Endothelial cell of umbilical vein (primary cell): Measurements from ENCODE around the gene LLCFC1. TPM values are rescaled to one million over a fixed set of nuclear protein-coding genes. Genes with fewer than 3 reads are reported as not detected.

Experiments
- Bru-seq: library from RNA; stranded (reverse); fragments of 400-500 nt; gene quantifications from one replicate; lab custom pipeline; 2021; lab: Mats Ljungman, UMichigan
- BruChase-seq, 2 experiments: library from RNA; stranded (reverse); fragments of 400-500 nt; gene quantifications; one replicate each; lab custom pipeline; 2021; lab: Mats Ljungman, UMichigan
- BruUV-seq: library from RNA; stranded (reverse); fragments of 400-500 nt; replicated peaks from 2 replicates; lab custom pipeline; 2021; lab: Mats Ljungman, UMichigan
- CTCF ChIA-PET: fragments of 300-600, 350-600 bp; sonication (Branson Sonifier 250); formaldehyde crosslinking; loops from one replicate; lab custom pipeline; 2021; ENCODE audit warnings: antibody characterized with exemption, inconsistent platforms; lab: Charles Lee
- POLR2A ChIA-PET: fragments of 300-600, 350-600 bp; sonication (Branson Sonifier 250); formaldehyde crosslinking; loops from one replicate; lab custom pipeline; 2021; ENCODE audit warnings: antibody characterized with exemption, inconsistent platforms; lab: Charles Lee
- DNase-seq: peaks from one replicate; pipeline ENCODE4 v3.0.0-alpha.2; 2011; ENCODE audit warnings: low read depth, low spot score
- FAIRE-seq: peaks from 2 replicates; lab custom pipeline; 2011; peaks lifted over from hg19 to GRCh38; lab: Jason Lieb, UNC
- H2AFZ ChIP-seq: 2 replicates; pipeline ENCODE4 v1.6.0; 2012; ENCODE audit warnings: low read depth, low read length, control low read depth, inconsistent platforms
- H3K27ac ChIP-seq: 2 replicates; pipeline ENCODE4 v1.5.1; 2011; ENCODE audit warnings: low read depth, mild to moderate bottlenecking, control low read depth, low read length, moderate library complexity; ENCODE audit not compliant: insufficient read depth
- H3K27me3 ChIP-seq, 2 experiments: 2 replicates each; pipeline versions ENCODE4 v1.6.0 to v1.6.1; 2011; ENCODE audit warnings: low read length in 2 of 2, mixed read lengths in 1 of 2; ENCODE audit not compliant: control insufficient read depth in 2 of 2, insufficient read depth in 2 of 2
- H3K36me3 ChIP-seq, 2 experiments: 2 replicates in 1 of 2; 3 replicates in 1 of 2; pipeline ENCODE4 v1.5.1; 2011; ENCODE audit warnings: low read length in 2 of 2, mild to moderate bottlenecking in 1 of 2, moderate library complexity in 1 of 2; ENCODE audit not compliant: control insufficient read depth in 2 of 2, insufficient read depth in 2 of 2; ENCODE audit errors: extremely low read depth in 1 of 2
- H3K4me1 ChIP-seq: 3 replicates; pipeline ENCODE4 v1.5.1; 2011; ENCODE audit warnings: mild to moderate bottlenecking, low read length; ENCODE audit not compliant: control insufficient read depth, insufficient read depth; ENCODE audit errors: extremely low read depth
- H3K4me2 ChIP-seq: 2 replicates; pipeline ENCODE4 v1.6.1; 2011; ENCODE audit warnings: low read length, control low read depth, mixed read lengths; ENCODE audit not compliant: insufficient read depth
- H3K4me3 ChIP-seq, 3 experiments: fragments of 200-600 bp in 1 of 3; sonication (generic), shearing (Covaris generic) in 1 of 3; replicated peaks in 1 of 3; 2 replicates each; pipeline ENCODE4 v1.5.1; 2011 to 2016; ENCODE audit warnings: control low read depth in 3 of 3, low read length in 3 of 3, mild to moderate bottlenecking in 2 of 3, inconsistent platforms in 1 of 3, low read depth in 1 of 3, moderate library complexity in 1 of 3; ENCODE audit not compliant: insufficient read depth in 1 of 3
- H3K79me2 ChIP-seq: 2 replicates; pipeline ENCODE4 v1.6.0; 2012; ENCODE audit warnings: low read length, inconsistent platforms; ENCODE audit not compliant: control insufficient read depth, insufficient read depth
- H3K9ac ChIP-seq: replicated peaks from 2 replicates; pipeline ENCODE3; 2011; ENCODE audit warnings: low read length, control low read depth; ENCODE audit not compliant: insufficient read depth; ENCODE audit errors: extremely low read depth
- H3K9me1 ChIP-seq: replicated peaks from 3 replicates; pipeline ENCODE4 v1.6.0; 2011; ENCODE audit warnings: mild to moderate bottlenecking, low read length; ENCODE audit not compliant: control insufficient read depth, insufficient read depth; ENCODE audit errors: extremely low read depth
- H3K9me3 ChIP-seq: replicated peaks from 2 replicates; pipeline ENCODE4 v1.5.1; 2012; ENCODE audit warnings: low read length, inconsistent platforms; ENCODE audit not compliant: control insufficient read depth, insufficient read depth
- H4K20me1 ChIP-seq: replicated peaks from 2 replicates; pipeline ENCODE3; 2011; ENCODE audit warnings: mild to moderate bottlenecking, low read length; ENCODE audit not compliant: control insufficient read depth, insufficient read depth; ENCODE audit errors: extremely low read depth
- EZH2 ChIP-seq: IDR thresholded peaks from 2 replicates; pipeline ENCODE4 v1.6.1; 2012; ENCODE audit warnings: borderline replicate concordance, low read depth, mild to moderate bottlenecking, moderate library complexity, low read length, inconsistent platforms; ENCODE audit not compliant: severe bottlenecking
- FOS ChIP-seq: IDR thresholded peaks from 2 replicates; pipeline ENCODE4 v1.6.1; 2011; ENCODE audit warnings: mild to moderate bottlenecking, low read length, moderate library complexity, borderline replicate concordance; ENCODE audit not compliant: insufficient read depth
- GATA2 ChIP-seq: IDR thresholded peaks from 2 replicates; pipeline ENCODE4 v1.7.0; 2011; ENCODE audit warnings: low read depth, mild to moderate bottlenecking, moderate library complexity, mixed read lengths, low read length; ENCODE audit not compliant: insufficient read length, insufficient read depth
- MYC ChIP-seq: IDR thresholded peaks from one replicate; pipeline ENCODE4 v1.6.1; 2011; ENCODE audit warnings: mild to moderate bottlenecking, low read depth, low read length
- POLR2A ChIP-seq: IDR thresholded peaks from 2 replicates; pipeline ENCODE4 v1.6.1; 2012; ENCODE audit warnings: low read depth, mild to moderate bottlenecking, control low read depth, low read length
- POLR2AphosphoS5 ChIP-seq: IDR thresholded peaks from 2 replicates; pipeline ENCODE4 v1.6.1; 2012; ENCODE audit warnings: low read depth, mild to moderate bottlenecking, control low read depth, low read length, moderate library complexity; ENCODE audit not compliant: insufficient read depth
- dilution Hi-C: fragments of 300-500 bp; cut with MboI; formaldehyde crosslinking; loops from one replicate; pipeline ENCODE4 v1.15.0; 2019; ENCODE audit warnings: low sequenced_read_pairs; ENCODE audit not compliant: extremely low pct_ligation_motif_present
- intact Hi-C: fragments of 100-400 bp; cut with micrococcal nuclease; formaldehyde crosslinking; loops from one replicate; pipeline ENCODE4 v1.10.0; 2022
- long read RNA-seq: library from polyadenylated mRNA; stranded (forward); transcript quantifications from one replicate; pipeline ENCODE4 v2.0.0, GENCODE V29; 2021
- polyA minus RNA-seq, 3 experiments: library from RNA; depleted of rRNA, polyadenylated mRNA; stranded (reverse); fragments of >200 nt; gene quantifications; 1 replicate in 1 of 3; 2 replicates in 2 of 3; pipeline ENCODE4 v1.2.3, GENCODE V29; 2011
- polyA plus RNA-seq, 4 experiments: library from polyadenylated mRNA; depleted of rRNA in 3 of 4; stranded (reverse) in 3 of 4; unstranded in 1 of 4; fragments of >200 nt; gene quantifications; 2 replicates each; pipeline versions ENCODE4 v1.2.1 to v1.2.3, GENCODE V29; 2011 to 2012; ENCODE audit warnings: missing spikeins in 1 of 4
- total RNA-seq: library from RNA; stranded (reverse); gene quantifications from 2 replicates; pipeline ENCODE4 v1.2.3, GENCODE V29; 2021
- TF ChIP-seq, protein P1 (sequence below), 2 donors: IDR thresholded peaks; 1 replicate in 1 of 2; 2 replicates in 1 of 2; pipeline ENCODE4 v1.5.1; 2011; ENCODE audit warnings: low read length in 2 of 2, mild to moderate bottlenecking in 2 of 2, moderate library complexity in 2 of 2, control low read depth in 1 of 2, inconsistent platforms in 1 of 2, low read depth in 1 of 2; ENCODE audit not compliant: insufficient read depth in 1 of 2; ENCODE audit errors: extremely low read depth in 1 of 2
- TF ChIP-seq, protein P2 (sequence below): IDR thresholded peaks from 2 replicates; pipeline ENCODE4 v1.6.1; 2011; ENCODE audit not compliant: insufficient read depth, insufficient read length

The LLCFC1 gene
- not detected in 2 replicates for total RNA-seq
- polyA plus RNA-seq = not detected in 2 replicates
- not detected in 2 replicates for polyA plus RNA-seq (2011; cell fraction: cytosol; rRNA removed)
- not detected in 2 replicates for polyA plus RNA-seq (2011; cell fraction: nucleus; rRNA removed)
- not detected in 2 replicates for polyA plus RNA-seq (2012)
- not detected in 2 replicates for polyA minus RNA-seq
- not detected for polyA minus RNA-seq (2011; cell fraction: cytosol; rRNA and poly(A)+ RNA removed)
- not detected in 2 replicates for polyA minus RNA-seq (2011; cell fraction: nucleus; rRNA and poly(A)+ RNA removed)
- not detected for Bru-seq, nascent RNA
- BruChase-seq, experiment 1, labeled RNA remaining after a 6-hour chase = not detected
- BruChase-seq, experiment 2, labeled RNA remaining after a 2-hour chase = not detected
- long read RNA-seq = 0 reads

DNA sequence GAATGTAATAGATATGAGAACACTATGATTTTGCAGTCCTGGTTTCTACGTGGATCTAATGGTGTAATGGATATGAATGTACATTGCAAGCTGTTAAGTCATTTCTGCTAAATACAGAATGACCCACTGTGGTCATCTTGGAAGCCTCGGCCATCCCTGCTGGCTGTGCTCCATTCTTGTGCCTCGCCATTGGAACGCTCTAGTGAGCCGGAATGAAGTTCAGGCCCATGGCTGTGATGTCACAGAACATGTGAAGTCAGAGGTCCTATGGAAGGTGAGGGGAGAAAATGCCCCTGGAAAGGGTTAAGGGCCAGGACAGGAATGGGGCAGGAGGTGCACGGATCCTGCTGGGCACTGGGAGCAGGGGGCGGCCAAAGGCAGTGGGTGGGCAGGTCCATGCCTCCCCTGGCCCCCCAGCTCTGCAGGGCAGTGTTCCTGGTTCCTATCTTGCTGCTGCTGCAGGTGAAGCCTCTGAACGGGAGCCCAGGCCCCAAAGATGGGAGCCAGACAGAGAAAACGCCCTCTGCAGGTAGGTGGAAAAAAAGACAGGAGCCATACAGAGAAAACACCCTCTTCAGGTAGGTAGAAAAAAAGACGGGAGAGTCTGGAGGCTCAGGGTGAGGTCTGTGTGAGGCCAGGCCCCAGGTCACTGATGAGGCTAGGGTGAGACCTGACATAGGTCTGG, at the start of gene LLCFC1:
Gene LLCFC1 (plus strand): TSS at position 259 of the 685 bp plus-strand sequence. CDS start 138 bp downstream, at position 397.
- Histone ChIP-seq H3K36me3 (no peaks in the 10 kb centered on the region), H3K9me1 (no peaks in the 10 kb centered on the region), H3K4me2 (no peak within 1 kb of the TSS), H3K27me3 (no peaks in the 10 kb centered on the region), H3K79me2 (no peaks in the 10 kb centered on the region), H3K9me3 (no peaks in the 10 kb centered on the region), H4K20me1 (no peaks in the 10 kb centered on the region), H3K9ac (no peak within 1 kb of the TSS), H3K27ac (no peak within 1 kb of the TSS), H2AFZ (no peak within 1 kb of the TSS), H3K4me1 (no peaks in the 10 kb centered on the region), H3K4me3 (no peak within 1 kb of the TSS)
- no TSS peak for BruUV-seq
- no peak for DNase-seq
- no peak for FAIRE-seq
- ChIA-PET CTCF (no interaction called here), POLR2A (no interaction called here)
- no peak for TF ChIP-seq POLR2A
- TF ChIP-seq, protein P1, sequence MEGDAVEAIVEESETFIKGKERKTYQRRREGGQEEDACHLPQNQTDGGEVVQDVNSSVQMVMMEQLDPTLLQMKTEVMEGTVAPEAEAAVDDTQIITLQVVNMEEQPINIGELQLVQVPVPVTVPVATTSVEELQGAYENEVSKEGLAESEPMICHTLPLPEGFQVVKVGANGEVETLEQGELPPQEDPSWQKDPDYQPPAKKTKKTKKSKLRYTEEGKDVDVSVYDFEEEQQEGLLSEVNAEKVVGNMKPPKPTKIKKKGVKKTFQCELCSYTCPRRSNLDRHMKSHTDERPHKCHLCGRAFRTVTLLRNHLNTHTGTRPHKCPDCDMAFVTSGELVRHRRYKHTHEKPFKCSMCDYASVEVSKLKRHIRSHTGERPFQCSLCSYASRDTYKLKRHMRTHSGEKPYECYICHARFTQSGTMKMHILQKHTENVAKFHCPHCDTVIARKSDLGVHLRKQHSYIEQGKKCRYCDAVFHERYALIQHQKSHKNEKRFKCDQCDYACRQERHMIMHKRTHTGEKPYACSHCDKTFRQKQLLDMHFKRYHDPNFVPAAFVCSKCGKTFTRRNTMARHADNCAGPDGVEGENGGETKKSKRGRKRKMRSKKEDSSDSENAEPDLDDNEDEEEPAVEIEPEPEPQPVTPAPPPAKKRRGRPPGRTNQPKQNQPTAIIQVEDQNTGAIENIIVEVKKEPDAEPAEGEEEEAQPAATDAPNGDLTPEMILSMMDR (IDR thresholded peaks at IDR 0.05; ENCODE audit: extremely low read depth in 1 of 2, insufficient read depth in 1 of 2, low read depth in 1 of 2, low read length in 2 of 2) = no peak
- no peak for TF ChIP-seq POLR2AphosphoS5
- TF ChIP-seq MYC = no peak
- TF ChIP-seq, protein P2, sequence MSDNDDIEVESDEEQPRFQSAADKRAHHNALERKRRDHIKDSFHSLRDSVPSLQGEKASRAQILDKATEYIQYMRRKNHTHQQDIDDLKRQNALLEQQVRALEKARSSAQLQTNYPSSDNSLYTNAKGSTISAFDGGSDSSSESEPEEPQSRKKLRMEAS = no peak
- no peak for TF ChIP-seq EZH2
- no peak for TF ChIP-seq GATA2
- no peak for TF ChIP-seq FOS
- intact Hi-C loops (no loop called here), dilution Hi-C loops (no loop called here)
